HepG2 (cell line): ENCODE results near the gene RPL41. TPM values are rescaled to one million over a fixed set of nuclear protein-coding genes. Genes with fewer than 3 reads are reported as not detected.

Source experiments
- CBX2 ChIP-seq, 2 experiments: fragments of 200-600 bp in 1 of 2; sonication (generic); formaldehyde crosslinking in 1 of 2; IDR thresholded peaks; 2 replicates each; pipeline versions ENCODE4 v1.7.0 to v1.8.1; 2018 to 2022; ENCODE audit warnings: low read depth in 2 of 2, low read length in 1 of 2, mild to moderate bottlenecking in 1 of 2, missing genetic modification reagents in 1 of 2
- CEBPB ChIP-seq: IDR thresholded peaks from 2 replicates; pipeline ENCODE4 v1.6.1; 2011; ENCODE audit warnings: low read depth, low read length, improper control_type of control experiment, borderline replicate concordance
- NAIF1 ChIP-seq: sonication (generic); formaldehyde crosslinking; IDR thresholded peaks from 2 replicates; pipeline ENCODE4 v1.5.0; 2020; ENCODE audit warnings: mild to moderate bottlenecking, missing genetic modification reagents, borderline replicate concordance
- ZKSCAN8 ChIP-seq: IDR thresholded peaks from 2 replicates; pipeline ENCODE4 v1.6.1; 2016; ENCODE audit warnings: borderline replicate concordance, missing genetic modification reagents, missing compliant biosample characterization
- ZNF619 ChIP-seq: sonication (generic); formaldehyde crosslinking; IDR thresholded peaks from 2 replicates; pipeline ENCODE4 v1.4.0; 2020; ENCODE audit warnings: mild to moderate bottlenecking, missing genetic modification reagents
- polyA plus RNA-seq, 8 experiments: library from polyadenylated mRNA; depleted of rRNA in 3 of 8; stranded (reverse) in 7 of 8; unstranded in 1 of 8; fragments of >200 nt; fragmentation: Illumina TruSeq in 4 of 8; extraction: Trizol in 4 of 8; gene quantifications; 2 replicates each; pipeline versions ENCODE4 v1.2.1 to v1.2.3, GENCODE V29; 2011 to 2016; ENCODE audit warnings: low read depth in 4 of 8, missing spikeins in 1 of 8, mixed read lengths in 1 of 8; ENCODE audit not compliant: insufficient read depth in 1 of 8
- total RNA-seq, 5 experiments: library from RNA; depleted of rRNA; stranded (reverse); fragments of >200 nt; fragmentation: Illumina TruSeq; extraction: Trizol; gene quantifications; 2 replicates each; pipeline ENCODE4 v1.2.3, GENCODE V29; 2016; ENCODE audit warnings: low read depth in 1 of 5
- TF ChIP-seq, protein P1 (sequence below): sonication (generic); formaldehyde crosslinking; IDR thresholded peaks from 2 replicates; pipeline ENCODE4 v1.5.1; 2020; ENCODE audit warnings: mild to moderate bottlenecking, missing genetic modification reagents, borderline replicate concordance

Gene RPL41
- total and polyA plus RNA-seq, 2 of the 13 experiments (the other 11 are each of a cell fraction or from before 2014, with no cell fraction given), result 4,012 to 7,670 TPM

DNA sequence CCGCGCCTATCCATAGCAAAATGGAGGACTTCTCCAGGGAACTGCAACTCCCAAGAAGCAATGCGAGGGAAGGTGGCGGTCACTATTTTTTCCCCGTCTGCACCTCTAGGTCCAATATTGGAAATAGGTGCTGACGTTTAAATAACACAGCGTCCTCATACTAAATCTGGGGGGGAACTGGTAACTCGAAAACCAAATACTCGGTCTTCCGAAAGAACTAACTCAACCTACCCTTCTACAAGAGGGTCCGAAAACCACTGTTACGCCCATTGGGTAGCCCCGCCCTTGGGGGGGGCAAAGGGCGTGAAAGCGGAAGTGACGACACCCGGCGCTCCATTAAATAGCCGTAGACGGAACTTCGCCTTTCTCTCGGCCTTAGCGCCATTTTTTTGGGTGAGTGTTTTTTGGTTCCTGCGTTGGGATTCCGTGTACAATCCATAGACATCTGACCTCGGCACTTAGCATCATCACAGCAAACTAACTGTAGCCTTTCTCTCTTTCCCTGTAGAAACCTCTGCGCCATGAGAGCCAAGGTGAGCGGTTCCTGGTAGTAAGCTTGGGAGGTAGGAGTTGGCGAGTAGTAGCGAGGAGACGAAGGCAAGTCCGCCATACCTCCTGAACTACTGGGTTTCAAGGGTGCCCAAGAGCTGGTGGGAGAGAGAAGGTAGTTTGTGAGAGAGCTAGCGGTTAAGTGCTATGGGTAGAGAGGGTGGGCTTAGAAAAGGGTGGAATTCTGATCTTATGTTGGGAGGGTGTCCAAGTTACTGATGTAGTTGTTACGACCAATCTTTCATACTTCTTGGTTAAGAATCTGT is at the start of gene RPL41 (continued):
- TF ChIP-seq, protein P1, sequence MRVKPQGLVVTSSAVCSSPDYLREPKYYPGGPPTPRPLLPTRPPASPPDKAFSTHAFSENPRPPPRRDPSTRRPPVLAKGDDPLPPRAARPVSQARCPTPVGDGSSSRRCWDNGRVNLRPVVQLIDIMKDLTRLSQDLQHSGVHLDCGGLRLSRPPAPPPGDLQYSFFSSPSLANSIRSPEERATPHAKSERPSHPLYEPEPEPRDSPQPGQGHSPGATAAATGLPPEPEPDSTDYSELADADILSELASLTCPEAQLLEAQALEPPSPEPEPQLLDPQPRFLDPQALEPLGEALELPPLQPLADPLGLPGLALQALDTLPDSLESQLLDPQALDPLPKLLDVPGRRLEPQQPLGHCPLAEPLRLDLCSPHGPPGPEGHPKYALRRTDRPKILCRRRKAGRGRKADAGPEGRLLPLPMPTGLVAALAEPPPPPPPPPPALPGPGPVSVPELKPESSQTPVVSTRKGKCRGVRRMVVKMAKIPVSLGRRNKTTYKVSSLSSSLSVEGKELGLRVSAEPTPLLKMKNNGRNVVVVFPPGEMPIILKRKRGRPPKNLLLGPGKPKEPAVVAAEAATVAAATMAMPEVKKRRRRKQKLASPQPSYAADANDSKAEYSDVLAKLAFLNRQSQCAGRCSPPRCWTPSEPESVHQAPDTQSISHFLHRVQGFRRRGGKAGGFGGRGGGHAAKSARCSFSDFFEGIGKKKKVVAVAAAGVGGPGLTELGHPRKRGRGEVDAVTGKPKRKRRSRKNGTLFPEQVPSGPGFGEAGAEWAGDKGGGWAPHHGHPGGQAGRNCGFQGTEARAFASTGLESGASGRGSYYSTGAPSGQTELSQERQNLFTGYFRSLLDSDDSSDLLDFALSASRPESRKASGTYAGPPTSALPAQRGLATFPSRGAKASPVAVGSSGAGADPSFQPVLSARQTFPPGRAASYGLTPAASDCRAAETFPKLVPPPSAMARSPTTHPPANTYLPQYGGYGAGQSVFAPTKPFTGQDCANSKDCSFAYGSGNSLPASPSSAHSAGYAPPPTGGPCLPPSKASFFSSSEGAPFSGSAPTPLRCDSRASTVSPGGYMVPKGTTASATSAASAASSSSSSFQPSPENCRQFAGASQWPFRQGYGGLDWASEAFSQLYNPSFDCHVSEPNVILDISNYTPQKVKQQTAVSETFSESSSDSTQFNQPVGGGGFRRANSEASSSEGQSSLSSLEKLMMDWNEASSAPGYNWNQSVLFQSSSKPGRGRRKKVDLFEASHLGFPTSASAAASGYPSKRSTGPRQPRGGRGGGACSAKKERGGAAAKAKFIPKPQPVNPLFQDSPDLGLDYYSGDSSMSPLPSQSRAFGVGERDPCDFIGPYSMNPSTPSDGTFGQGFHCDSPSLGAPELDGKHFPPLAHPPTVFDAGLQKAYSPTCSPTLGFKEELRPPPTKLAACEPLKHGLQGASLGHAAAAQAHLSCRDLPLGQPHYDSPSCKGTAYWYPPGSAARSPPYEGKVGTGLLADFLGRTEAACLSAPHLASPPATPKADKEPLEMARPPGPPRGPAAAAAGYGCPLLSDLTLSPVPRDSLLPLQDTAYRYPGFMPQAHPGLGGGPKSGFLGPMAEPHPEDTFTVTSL (CRISPR knock-in tag), result no peak
- TF ChIP-seq ZKSCAN8 (CRISPR knock-in tag), result 0 out of 2 replicates have a peak, but pooled peaks have one; percentile 36
- no peak for TF ChIP-seq CEBPB
- TF ChIP-seq ZNF619 (CRISPR knock-in tag), result no peak; the same call in 1 of the 2 replicates
- TF ChIP-seq NAIF1 (CRISPR knock-in tag), result 0 out of 2 replicates have a peak, but pooled peaks have one; percentile 67
- no peak for TF ChIP-seq CBX2 (IDR thresholded peaks at IDR 0.05; ENCODE audit: low read depth, low read length)
- TF ChIP-seq CBX2 (CRISPR knock-in tag; IDR thresholded peaks at IDR 0.05; ENCODE audit: low read depth), result no peak
